ENCODE data around the gene MBOAT7.

GRCh38 chr19:54160182-54160811 lies 29.1 kb downstream of the MBOAT7 start:
- TF ChIP-seq CTCF (IDR thresholded peaks at IDR 0.05): no peak
- TF ChIP-seq REST (IDR thresholded peaks at IDR 0.05; ENCODE audit: low read depth, low read length): no peak
- no peak for TF ChIP-seq PBX3 (IDR thresholded peaks at IDR 0.05)
- no peak for TF ChIP-seq RXRA (IDR thresholded peaks at IDR 0.05; ENCODE audit: borderline replicate concordance, low read depth)
- TF ChIP-seq TAF1 (IDR thresholded peaks at IDR 0.05; ENCODE audit: borderline replicate concordance, low read depth, low read length): no peak
- TF ChIP-seq USF2 (IDR thresholded peaks at IDR 0.05; ENCODE audit: borderline replicate concordance, low read depth, low read length): no peak
- no peak for TF ChIP-seq RCOR1 (IDR thresholded peaks at IDR 0.05; ENCODE audit: low read length)
- TF ChIP-seq ELF1 (IDR thresholded peaks at IDR 0.05): no peak

All from SK-N-SH (cell line).